ENCODE measurements around the gene ASAP3.

GRCh38 chr1:23466423-23466989 lies 17.5 kb downstream of the ASAP3 start:
- TF ChIP-seq, protein P1, sequence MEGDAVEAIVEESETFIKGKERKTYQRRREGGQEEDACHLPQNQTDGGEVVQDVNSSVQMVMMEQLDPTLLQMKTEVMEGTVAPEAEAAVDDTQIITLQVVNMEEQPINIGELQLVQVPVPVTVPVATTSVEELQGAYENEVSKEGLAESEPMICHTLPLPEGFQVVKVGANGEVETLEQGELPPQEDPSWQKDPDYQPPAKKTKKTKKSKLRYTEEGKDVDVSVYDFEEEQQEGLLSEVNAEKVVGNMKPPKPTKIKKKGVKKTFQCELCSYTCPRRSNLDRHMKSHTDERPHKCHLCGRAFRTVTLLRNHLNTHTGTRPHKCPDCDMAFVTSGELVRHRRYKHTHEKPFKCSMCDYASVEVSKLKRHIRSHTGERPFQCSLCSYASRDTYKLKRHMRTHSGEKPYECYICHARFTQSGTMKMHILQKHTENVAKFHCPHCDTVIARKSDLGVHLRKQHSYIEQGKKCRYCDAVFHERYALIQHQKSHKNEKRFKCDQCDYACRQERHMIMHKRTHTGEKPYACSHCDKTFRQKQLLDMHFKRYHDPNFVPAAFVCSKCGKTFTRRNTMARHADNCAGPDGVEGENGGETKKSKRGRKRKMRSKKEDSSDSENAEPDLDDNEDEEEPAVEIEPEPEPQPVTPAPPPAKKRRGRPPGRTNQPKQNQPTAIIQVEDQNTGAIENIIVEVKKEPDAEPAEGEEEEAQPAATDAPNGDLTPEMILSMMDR (tag by site-specific recombination; IDR thresholded peaks at IDR 0.05), result no peak
- TF ChIP-seq KLF10 (tag by site-specific recombination; IDR thresholded peaks at IDR 0.05) (no peak), ZSCAN30 (tag by site-specific recombination; IDR thresholded peaks at IDR 0.05) (no peak), RBAK (tag by site-specific recombination; IDR thresholded peaks at IDR 0.05) (no peak), OSR2 (tag by site-specific recombination; IDR thresholded peaks at IDR 0.05) (no peak), SALL2 (tag by site-specific recombination; IDR thresholded peaks at IDR 0.05; ENCODE audit: borderline replicate concordance) (no peak), ZNF174 (tag by site-specific recombination; IDR thresholded peaks at IDR 0.05) (no peak), ZNF18 (tag by site-specific recombination; IDR thresholded peaks at IDR 0.05) (no peak)
- TF ChIP-seq, protein P2, sequence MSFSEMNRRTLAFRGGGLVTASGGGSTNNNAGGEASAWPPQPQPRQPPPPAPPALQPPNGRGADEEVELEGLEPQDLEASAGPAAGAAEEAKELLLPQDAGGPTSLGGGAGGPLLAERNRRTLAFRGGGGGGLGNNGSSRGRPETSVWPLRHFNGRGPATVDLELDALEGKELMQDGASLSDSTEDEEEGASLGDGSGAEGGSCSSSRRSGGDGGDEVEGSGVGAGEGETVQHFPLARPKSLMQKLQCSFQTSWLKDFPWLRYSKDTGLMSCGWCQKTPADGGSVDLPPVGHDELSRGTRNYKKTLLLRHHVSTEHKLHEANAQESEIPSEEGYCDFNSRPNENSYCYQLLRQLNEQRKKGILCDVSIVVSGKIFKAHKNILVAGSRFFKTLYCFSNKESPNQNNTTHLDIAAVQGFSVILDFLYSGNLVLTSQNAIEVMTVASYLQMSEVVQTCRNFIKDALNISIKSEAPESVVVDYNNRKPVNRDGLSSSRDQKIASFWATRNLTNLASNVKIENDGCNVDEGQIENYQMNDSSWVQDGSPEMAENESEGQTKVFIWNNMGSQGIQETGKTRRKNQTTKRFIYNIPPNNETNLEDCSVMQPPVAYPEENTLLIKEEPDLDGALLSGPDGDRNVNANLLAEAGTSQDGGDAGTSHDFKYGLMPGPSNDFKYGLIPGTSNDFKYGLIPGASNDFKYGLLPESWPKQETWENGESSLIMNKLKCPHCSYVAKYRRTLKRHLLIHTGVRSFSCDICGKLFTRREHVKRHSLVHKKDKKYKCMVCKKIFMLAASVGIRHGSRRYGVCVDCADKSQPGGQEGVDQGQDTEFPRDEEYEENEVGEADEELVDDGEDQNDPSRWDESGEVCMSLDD (tag by site-specific recombination; IDR thresholded peaks at IDR 0.05), result no peak
- TF ChIP-seq, protein P3, sequence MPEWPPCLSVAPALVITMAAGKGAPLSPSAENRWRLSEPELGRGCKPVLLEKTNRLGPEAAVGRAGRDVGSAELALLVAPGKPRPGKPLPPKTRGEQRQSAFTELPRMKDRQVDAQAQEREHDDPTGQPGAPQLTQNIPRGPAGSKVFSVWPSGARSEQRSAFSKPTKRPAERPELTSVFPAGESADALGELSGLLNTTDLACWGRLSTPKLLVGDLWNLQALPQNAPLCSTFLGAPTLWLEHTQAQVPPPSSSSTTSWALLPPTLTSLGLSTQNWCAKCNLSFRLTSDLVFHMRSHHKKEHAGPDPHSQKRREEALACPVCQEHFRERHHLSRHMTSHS (tag by site-specific recombination; IDR thresholded peaks at IDR 0.05), result no peak
